Heart left ventricle (tissue), 13 donors: ENCODE results near the gene KLRC4.

ENCODE experiments used
- CTCF ChIP-seq, 12 donors: fragments of 200-600 bp; sonication (generic) in 4 of 12; IDR thresholded peaks; one replicate each; pipeline versions ENCODE4 v1.5.0 to v1.8.0; 2018 to 2022; ENCODE audit warnings: antibody characterized with exemption in 12 of 12, mild to moderate bottlenecking in 5 of 12
- POLR2A ChIP-seq, 2 donors: fragments of 450-650 bp; IDR thresholded peaks; one replicate each; pipeline ENCODE4 v1.6.1; 2017; ENCODE audit warnings: antibody characterized with exemption in 2 of 2, mild to moderate bottlenecking in 2 of 2, moderate library complexity in 2 of 2
- donor health status: ischemic (EF 13 %, LVEDD 7.1; RV severe dilation, severe dysfunction).
- donor health status: DM: no; HTN: yes; CAD: no.
- donor health status: DM: no; HTN: no; CAD: no.
- donor health status: ischemic (EF 25% LVEDD 6.9; RV normal size, moderate dysfunction).
- donor health status: ischemic (EF 25% LVEDD 5.7; RV mildly dilated, moderate dysfunction).
- donor health status: ischemic (EF 35%, LVEDD 5.7; RV mildly dilated, moderate dysfunction).
- donor health status: nonischemic (EF 11% LVEDD 7.7; RV severe dilation, severe dysfunction).
- donor health status: DM: yes; HTN: yes; CAD: no.
- donor health status: PGD.
- donor health status: ischemic (EF 29% LVEDD 5.4; RV normal size, mild dysfunction).
- donor health status: nonischemic (EF 23%, LVEDD 6.1; RV moderate dilation, normal function).

GRCh38 chr12:10397296-10397695 lies 12.3 kb downstream of the KLRC4 start:
- TF ChIP-seq CTCF (IDR thresholded peaks at IDR 0.05) (no peak), POLR2A (IDR thresholded peaks at IDR 0.05) (no peak)
